ENCODE results near the gene ATG7. TPM values are rescaled to one million over a fixed set of nuclear protein-coding genes. Genes with fewer than 3 reads are reported as not detected.
"Not testable (repeated sequence)": the region's sequence is repeated elsewhere in the genome, so short reads cannot be mapped to it uniquely, and the experiment has no call there.

The ATG7 gene
- total RNA-seq, 1 donor: 97.9 TPM

GRCh38 chr3:11479221-11479620 is 207.0 kb downstream of the ATG7 start:
- peak; percentile 40 for DNase-seq (ENCODE audit: low read depth)
- no peak overlapping the region for H3K4me3 ChIP-seq (ENCODE audit: low read depth, low read length)
- no peak for TF ChIP-seq CTCF (IDR thresholded peaks at IDR 0.05; ENCODE audit: insufficient read depth, low read length)

GRCh38 chr3:11480663-11481298 is 208.6 kb downstream of the ATG7 start:
- no peak for DNase-seq (ENCODE audit: low read depth)
- TF ChIP-seq CTCF (IDR thresholded peaks at IDR 0.05; ENCODE audit: insufficient read depth, low read length): no peak
- H3K4me3 ChIP-seq (ENCODE audit: low read depth, low read length): no peak overlapping the region

- peak; percentile 72 for DNase-seq (ENCODE audit: low read depth)
- no peak overlapping the region for H3K4me3 ChIP-seq (ENCODE audit: low read depth, low read length)
- no peak for TF ChIP-seq CTCF (IDR thresholded peaks at IDR 0.05; ENCODE audit: insufficient read depth, low read length)
Observed at GRCh38 chr3:11481556-11481955, 209.4 kb downstream of the ATG7 start.

- H3K4me3 ChIP-seq (ENCODE audit: low read depth, low read length): no peak overlapping the region
- TF ChIP-seq CTCF (IDR thresholded peaks at IDR 0.05; ENCODE audit: insufficient read depth, low read length): no peak
- peak; percentile 46 for DNase-seq (ENCODE audit: low read depth)
Observed at GRCh38 chr3:11482021-11482420, 209.8 kb downstream of the ATG7 start.

- not testable (repeated sequence) for DNase-seq (ENCODE audit: low read depth); H3K4me3 ChIP-seq (ENCODE audit: low read depth, low read length)
Observed at GRCh38 chr3:11488356-11488755, 216.2 kb downstream of the ATG7 start.

- DNase-seq (ENCODE audit: low read depth): no peak
- TF ChIP-seq CTCF (IDR thresholded peaks at IDR 0.05; ENCODE audit: insufficient read depth, low read length): no peak
- no peak overlapping the region for H3K4me3 ChIP-seq (ENCODE audit: low read depth, low read length)
Observed at GRCh38 chr3:11494131-11494916, 222.1 kb downstream of the ATG7 start.

GRCh38 chr3:11495948-11496557 is 223.9 kb downstream of the ATG7 start:
- no peak for TF ChIP-seq CTCF (IDR thresholded peaks at IDR 0.05; ENCODE audit: insufficient read depth, low read length)
- H3K4me3 ChIP-seq (ENCODE audit: low read depth, low read length): no peak overlapping the region
- peak; percentile 67 for DNase-seq (ENCODE audit: low read depth)
